ENCODE measurements around the gene SORCS2.

Gene SORCS2

DNA sequence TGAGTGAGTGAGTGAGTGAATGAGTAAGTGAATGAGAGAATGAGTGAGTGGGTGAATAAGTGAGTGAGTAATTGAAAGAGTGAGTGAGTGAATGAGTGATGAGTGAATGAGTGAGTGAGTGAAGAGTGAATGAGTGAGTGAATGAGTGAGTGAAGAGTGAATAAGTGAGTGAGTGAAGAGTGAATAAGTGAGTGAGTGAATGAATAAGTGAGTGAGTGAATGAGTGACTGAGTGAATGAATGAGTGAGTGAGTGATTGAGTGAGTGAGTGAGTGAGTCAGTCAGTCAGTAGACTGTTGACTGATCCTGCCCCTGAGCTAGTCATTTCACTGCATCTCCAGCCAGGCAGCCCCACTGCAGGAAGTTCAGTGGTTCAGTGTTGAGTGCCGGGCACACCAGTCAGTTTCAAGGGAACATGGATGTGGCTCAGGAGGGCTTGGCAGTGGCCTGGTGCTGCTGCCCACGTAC lies 470.8 kb downstream of the SORCS2 start:
- no peak for DNase-seq (ENCODE audit: low read depth, low spot score)

DNA sequence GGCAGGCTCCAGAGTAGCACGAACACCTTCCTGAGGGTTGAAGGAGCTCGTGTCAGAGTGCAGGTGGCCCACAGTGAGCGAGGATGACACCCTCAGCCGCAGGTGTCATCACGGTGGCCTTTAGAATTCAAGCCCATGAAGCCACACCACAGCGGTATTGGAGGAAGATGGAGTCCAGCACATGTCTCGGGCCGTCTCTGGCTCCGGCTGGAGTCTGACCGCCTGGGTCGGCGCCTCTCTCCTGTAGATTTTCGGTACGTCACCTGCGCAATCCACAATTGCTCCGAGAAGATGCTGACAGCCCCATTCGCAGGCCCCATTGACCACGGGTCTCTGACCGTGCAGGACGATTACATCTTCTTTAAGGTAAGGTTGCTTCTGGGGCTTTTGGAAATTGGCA lies 471.8 kb downstream of the SORCS2 start:
- DNase-seq (ENCODE audit: low read depth, low spot score): no peak

DNA sequence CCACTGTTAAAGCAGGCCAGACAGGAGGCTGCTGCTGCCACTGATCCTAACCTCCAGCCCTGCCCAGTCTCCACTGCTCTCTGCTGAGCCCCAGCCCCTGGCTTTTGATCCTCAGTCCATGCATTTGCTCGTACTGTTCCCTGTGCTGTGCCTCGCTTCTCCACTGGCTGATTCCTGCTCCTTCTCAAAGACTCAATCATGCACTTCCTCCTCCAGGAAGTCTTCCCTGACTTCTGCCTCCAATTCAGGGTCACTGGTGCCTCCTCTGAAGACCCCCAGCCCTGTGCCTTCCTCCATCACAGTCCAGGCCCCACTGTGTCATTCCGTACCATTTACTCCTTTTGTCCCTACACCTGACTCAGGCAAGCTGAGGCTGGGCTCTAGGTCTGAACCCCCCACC lies 473.0 kb downstream of the SORCS2 start:
- no peak for DNase-seq (ENCODE audit: low read depth, low spot score)

DNA sequence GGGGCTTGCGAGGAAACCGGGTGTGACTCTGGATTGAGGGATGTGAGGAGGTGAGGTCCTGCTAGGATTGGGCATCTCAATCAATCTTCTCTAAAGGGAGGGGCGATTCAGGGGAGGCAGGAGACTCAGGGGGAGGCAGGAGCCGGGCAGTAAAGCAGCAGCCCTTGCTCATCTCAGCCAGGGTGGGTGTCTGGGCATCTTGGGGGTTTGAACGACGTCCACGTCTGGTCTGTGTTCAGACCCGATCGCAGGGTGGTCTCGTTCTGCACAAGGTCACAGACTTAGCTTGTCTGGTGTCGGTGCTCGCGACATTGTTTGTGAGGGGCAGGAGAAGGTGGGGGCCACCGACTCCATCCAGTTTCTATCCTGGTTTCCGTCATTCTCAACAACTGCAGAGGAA lies 473.7 kb downstream of the SORCS2 start:
- no peak for DNase-seq (ENCODE audit: low read depth, low spot score)

DNA sequence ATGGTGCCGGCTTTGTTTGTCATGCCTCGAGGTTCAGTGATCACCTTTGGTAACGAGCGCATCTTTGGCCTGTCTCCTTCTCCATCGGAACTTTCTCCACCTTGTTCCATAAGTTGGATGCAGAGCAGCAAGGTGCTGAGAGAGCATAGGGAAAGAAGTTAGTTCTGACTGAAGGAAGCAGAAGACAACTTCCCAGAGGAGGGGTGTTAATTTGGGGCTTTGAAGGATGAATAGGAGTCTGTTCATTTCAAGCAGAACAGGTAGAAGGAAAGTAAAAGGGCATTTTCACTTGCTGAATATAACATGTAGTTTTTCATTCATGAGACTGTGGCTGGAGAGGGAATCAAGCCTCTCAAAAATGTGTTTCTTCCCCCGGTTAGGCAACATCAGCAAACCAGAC lies 474.4 kb downstream of the SORCS2 start:
- DNase-seq (ENCODE audit: low read depth, low spot score): no peak

- no peak for DNase-seq (ENCODE audit: low read depth, low spot score)
Observed at GRCh38 chr4:7668271-7668670, 475.9 kb downstream of the SORCS2 start.

DNA sequence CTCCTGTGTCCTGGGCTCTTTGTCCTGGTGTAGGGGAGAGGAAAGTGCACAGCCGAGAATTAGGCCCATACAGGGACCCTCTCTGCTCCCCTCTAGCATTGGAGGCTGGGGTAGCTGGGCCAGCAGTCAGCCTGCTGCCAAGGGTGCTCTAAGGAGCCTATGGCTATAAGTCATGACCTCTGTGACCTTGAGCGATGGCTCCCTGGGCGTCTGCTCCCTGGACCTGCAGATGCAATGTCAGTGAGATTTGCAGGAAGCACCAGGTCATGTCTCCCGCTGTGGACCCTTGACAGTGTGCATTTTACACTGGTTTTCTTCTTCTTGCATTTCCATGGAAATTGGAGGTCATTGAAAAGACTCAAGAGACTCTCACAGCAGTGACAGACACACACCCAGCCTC lies 476.5 kb downstream of the SORCS2 start:
- no peak for DNase-seq (ENCODE audit: low read depth, low spot score)

DNA sequence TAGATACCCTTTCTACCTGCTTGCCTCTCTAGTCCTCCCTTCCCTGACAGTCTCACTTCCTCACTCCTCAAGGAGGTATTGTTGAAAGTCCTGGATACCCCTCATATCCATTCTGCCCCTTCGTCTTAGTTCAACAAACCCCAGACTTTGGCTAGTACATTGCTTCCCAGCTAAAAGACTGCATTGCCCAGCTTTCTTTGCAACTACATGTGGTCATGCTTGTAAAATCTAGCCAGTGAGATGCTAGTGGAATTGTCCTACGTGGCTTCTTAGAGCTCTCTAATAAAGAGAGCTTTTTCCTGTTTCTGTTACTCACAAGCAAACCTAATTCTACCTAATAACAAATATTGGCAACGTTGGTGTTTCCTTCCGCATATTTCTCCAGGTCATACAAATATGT lies 480.3 kb downstream of the SORCS2 start:
- no peak for DNase-seq (ENCODE audit: low read depth, low spot score)

DNA sequence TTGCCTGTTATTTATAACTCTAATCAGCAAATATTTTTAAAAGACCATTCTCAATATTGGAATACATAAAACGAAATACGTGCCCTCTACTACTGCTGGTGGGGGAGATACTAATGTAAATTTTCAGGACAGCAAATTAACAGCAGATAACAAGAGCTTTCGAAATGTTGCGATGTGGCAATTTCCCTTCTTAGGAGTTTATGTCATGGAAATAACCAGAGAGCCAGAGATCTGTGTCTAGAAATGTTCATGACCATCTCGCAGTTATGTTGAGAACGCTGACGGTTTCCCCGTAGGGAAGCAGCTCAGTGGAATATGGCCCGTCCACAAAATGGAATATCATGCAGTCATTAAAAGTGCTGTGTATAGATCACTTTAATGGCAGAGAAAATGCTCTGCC lies 480.8 kb downstream of the SORCS2 start:
- DNase-seq (ENCODE audit: low read depth, low spot score): no peak

DNA sequence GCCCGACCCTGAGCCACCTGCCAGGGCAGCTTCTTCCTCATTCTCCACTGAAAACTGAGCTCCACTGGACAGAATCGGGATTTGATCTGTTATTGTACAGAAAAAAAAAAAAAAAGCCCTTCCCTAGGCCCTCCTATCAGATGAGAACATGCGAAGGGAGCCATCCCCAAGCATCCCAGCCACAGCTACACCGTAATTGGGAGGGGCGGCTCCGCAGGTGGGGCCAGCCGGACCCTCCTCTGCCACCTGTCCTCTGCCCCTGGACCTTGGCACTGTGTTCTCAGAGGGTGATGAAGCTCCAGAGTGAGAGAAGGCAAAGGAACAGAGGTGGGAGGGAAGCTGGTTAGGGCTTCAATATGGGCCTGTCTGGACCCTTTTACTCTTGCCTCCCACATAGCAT lies 482.4 kb downstream of the SORCS2 start:
- DNase-seq (ENCODE audit: low read depth, low spot score): no peak

DNA sequence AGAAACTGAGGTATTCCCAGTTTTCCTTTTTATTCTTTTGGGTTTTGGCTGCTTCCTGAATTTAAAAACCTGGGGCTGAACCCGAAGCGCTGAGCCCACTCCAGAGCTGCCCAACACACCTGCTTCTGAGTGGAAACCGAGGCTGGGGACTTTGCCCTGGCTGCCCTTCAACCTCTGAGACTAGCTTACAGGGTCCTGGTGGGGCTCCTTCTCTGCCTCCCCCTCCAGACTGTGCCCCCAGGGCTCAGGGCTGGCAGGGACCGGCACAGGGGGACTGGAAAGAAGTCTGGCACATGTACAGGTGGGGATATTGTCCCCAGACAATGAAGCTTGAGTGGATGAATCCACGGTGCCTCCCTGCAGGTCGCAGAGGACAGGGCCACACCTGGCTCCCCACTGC lies 482.8 kb downstream of the SORCS2 start:
- no peak for DNase-seq (ENCODE audit: low read depth, low spot score)

DNA sequence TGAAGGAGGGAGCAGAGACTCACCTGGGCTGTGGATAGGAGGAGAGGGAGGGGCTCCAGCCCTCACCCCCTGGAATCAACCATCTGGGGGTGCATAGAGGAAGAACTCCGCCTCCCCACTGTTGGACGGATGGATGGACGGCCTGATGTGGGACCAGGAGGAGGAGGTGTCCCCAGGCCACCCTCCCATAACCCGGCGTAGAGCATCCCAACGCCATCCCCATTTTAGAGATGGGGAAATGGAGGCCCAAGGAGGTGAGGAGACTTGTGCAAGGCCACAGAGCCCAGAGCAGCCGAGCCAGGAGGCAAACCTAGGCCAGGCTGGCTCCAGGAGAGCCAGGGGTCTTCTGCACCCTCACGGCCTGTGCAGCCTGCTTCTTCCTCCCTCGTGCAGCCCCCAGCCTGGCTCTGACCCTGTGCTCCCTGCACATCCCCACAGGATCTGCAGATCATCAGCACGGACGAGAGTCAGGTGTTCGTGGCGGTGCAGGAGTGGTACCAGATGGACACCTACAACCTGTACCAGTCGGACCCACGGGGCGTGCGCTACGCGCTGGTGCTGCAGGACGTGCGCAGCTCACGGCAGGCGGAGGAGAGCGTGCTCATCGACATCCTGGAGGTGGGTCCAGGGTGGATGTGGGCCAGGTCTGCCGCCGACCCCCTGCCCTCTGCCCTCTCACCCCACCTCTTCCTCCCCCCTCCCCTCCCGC lies 483.4 kb downstream of the SORCS2 start:
- no peak for DNase-seq (ENCODE audit: low read depth, low spot score)

DNA sequence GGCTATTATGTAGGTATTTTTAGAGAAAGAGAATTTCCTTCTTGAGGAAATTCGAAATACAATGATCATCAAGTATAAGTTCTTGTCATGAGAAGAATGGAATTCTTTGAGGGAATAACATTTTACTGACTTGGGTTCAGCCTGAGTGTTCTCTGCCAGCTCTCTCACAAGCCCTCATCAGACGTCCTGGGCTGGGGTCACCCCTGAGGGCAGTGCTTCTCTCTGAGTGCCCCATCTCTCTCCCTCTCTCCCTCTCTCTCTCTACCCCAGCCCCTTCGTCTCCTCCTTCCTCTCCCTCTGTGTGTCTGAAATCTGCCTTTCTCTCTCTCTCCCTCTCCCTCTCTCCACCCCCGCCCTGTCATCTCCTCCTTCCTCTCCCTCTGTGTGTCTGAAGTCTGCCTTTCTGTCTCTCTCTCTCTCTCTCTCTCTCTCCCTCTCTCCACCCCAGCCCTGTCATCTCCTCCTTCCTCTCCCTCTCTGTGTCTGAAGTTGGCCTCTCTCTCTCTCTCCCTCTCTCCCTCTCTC lies 484.1 kb downstream of the SORCS2 start:
- DNase-seq (ENCODE audit: low read depth, low spot score): no peak

DNA sequence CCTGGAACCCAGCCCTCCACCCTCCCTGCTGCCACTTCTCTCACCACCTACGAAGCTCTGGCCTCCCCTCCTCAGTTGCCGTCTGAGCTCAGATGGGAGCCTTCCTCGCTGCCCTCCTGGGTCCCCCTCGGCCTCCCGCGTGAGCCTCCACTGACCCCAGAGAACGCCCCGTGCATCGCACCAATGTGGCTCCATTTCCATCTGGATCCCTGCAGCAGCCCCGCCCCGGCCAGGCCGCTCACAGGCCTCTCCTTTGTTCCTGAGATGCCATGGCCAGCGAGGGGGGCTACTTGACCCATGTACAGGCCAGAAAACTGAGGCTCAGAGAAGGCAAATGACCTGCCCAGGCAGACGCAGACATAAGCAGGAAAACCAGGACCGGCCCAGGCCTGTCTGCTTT lies 484.7 kb downstream of the SORCS2 start:
- DNase-seq (ENCODE audit: low read depth, low spot score): no peak

DNA sequence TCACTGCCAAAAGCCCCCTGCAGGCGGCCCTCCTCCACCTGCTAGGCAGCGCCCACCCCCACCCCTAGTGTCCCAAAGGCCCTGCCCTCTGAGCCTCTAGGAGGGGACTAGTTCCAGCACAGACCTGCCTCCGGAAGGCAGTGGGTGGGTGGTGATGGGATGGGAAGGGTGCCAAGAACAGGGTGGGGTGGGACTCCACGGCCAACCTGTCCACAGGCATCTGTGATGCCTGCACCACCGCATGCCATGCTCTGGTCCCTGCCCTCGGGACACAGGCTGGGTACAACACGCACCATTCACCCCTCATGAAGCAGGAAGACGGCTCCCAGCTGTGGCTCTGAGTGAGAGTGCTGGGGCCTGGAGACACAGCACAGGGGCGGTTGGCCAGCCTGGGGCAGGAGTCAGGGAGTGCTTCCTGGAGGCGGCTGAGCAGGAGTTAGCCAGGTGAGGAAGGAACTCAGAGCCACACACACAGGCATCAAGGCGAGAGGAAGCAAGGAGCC lies 485.5 kb downstream of the SORCS2 start:
- no peak for DNase-seq (ENCODE audit: low read depth, low spot score)

DNA sequence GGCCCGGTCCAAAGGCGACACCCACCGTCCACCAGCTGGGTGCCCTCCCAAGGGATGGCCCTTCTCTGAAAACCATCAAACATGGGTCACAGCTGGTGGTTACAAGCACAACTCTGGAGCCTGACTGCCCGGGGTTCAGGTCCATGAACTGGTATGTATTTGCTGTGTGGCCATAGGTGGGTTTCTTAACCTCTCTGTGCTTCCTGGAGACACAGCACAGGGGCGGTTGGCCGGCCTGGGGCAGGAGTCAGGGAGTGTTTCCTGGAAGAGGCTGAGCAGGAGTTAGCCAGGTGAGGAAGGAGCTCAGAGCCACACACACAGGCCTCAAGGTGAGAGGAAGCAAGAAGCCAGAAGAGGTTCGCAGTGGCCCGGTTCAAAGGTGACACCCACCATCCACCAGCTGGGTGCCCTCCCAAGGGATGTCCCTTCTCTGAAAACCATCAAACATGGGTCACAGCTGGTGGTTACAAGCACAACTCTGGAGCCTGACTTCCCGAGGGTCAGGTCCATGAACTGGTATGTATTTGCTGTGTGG lies 486.0 kb downstream of the SORCS2 start:
- DNase-seq (ENCODE audit: low read depth, low spot score): no peak

GRCh38 chr4:7679406-7680040 lies 487.2 kb downstream of the SORCS2 start:
- DNase-seq (ENCODE audit: low read depth, low spot score): no peak

DNA sequence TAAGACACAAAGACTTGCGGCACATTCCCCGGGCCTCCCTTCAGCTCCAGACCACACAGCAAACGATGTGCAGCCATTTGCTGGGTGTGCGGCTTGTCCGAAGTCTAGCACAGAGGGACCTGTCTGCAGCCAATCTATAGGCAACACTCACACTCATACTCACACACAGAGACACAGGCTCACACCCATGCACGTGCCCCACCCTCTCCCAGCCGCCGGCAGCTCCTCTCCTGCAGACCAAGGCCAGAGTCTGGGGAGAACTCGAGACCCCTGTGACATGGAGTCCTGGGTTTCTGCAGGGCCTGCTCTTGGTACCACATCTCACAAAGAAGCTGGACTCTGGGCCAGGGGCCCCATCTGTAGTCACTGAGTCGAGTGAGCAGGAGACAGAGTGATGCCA lies 487.8 kb downstream of the SORCS2 start:
- no peak for DNase-seq (ENCODE audit: low read depth, low spot score)

DNA sequence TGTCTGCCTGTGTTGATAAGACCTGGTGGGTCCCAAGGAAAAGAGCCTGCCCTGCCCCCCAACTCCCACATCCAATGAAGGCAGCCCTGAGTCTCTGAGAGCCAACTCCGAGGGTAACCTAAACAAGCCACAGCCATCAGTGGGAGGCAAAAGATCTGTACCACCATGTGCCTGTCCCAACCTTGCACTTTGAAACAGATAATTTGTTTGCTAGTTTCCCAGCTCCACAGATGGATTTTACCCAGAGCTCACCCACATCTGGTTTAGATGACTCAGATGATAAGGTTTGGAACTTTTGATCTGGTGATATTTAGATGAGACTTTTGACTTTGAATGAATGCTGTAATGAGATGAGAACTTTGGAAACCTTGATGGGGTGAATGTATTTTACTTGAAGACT lies 488.4 kb downstream of the SORCS2 start:
- DNase-seq (ENCODE audit: low read depth, low spot score): no peak

DNA sequence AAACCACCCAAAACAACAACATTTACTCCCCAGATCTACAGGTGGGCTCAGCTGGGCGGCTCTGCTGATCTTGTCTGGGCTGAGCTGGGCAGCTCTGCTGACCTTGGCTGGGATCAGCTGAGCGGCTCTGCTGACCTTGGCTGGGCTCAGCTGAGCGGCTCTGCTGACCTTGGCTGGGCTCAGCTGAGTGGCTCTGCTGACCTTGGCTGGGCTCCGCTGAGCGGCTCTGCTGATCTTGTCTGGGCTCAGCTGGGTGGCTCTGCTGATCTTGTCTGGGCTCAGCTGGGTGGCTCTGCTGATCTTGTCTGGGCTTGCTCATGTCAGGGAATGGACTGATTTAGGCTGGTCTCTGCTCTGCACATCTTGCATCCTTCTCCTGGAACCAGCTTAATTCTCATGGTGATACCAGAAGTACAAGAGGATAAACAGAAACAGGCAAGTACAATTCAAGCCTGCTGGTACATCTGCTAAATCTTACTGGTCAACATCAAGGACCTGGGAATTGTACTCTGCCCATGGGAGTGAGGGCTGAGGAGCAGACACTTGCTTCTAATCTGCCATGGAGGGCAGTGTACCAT lies 490.9 kb downstream of the SORCS2 start:
- no peak for DNase-seq (ENCODE audit: low read depth, low spot score)

- DNase-seq (ENCODE audit: low read depth, low spot score): no peak
Observed at GRCh38 chr4:7684294-7684693, 492.0 kb downstream of the SORCS2 start.

GRCh38 chr4:7686070-7686870 lies 493.9 kb downstream of the SORCS2 start:
- DNase-seq (ENCODE audit: low read depth, low spot score): no peak

Measured in iPS DF 19.7 (cell line).